Esophagus (tissue), 2 donors: ENCODE measurements around the gene CTSO. TPM values are rescaled to one million over a fixed set of nuclear protein-coding genes. Genes with fewer than 3 reads are reported as not detected.
"Not testable (repeated sequence)": the region's sequence is repeated elsewhere in the genome, so short reads cannot be mapped to it uniquely, and the experiment has no call there.

Experiments
- H3K27ac ChIP-seq, 2 donors: one replicate each; pipeline ENCODE4 v1.5.1; 2013; ENCODE audit warnings: low read depth in 2 of 2, mild to moderate bottlenecking in 2 of 2, inconsistent platforms in 1 of 2, low read length in 1 of 2, moderate library complexity in 1 of 2
- H3K27me3 ChIP-seq, 2 donors: one replicate each; pipeline ENCODE4 v1.6.1; 2013; ENCODE audit warnings: low read length in 2 of 2, control low read depth in 1 of 2, mild to moderate bottlenecking in 1 of 2; ENCODE audit not compliant: insufficient read depth in 2 of 2, control insufficient read depth in 1 of 2
- H3K36me3 ChIP-seq, 2 donors: one replicate each; pipeline ENCODE4 v1.6.1; 2013; ENCODE audit warnings: low read length in 1 of 2; ENCODE audit not compliant: control insufficient read depth in 2 of 2, insufficient read depth in 2 of 2
- H3K4me1 ChIP-seq, 2 donors: one replicate each; pipeline ENCODE4 v1.6.1; 2013; ENCODE audit warnings: low read length in 1 of 2; ENCODE audit not compliant: control insufficient read depth in 2 of 2, insufficient read depth in 2 of 2
- H3K4me3 ChIP-seq, 2 donors: one replicate each; pipeline ENCODE4 v1.5.1; 2013; ENCODE audit warnings: low read length in 2 of 2, mild to moderate bottlenecking in 2 of 2, low read depth in 1 of 2, moderate library complexity in 1 of 2
- H3K9me3 ChIP-seq, 2 donors: one replicate each; pipeline ENCODE4 v1.6.1; 2013; ENCODE audit warnings: mild to moderate bottlenecking in 2 of 2, low read depth in 1 of 2, low read length in 1 of 2, moderate library complexity in 1 of 2; ENCODE audit not compliant: control insufficient read depth in 2 of 2, insufficient read depth in 1 of 2
- WGBS, 2 donors: extraction: QIAGEN DNeasy Blood & Tissue Kit; methylation state at CpG; one replicate each; pipeline ENCODE4 v1.1.7; 2013; 5-methylcytosine and 5-hydroxymethylcytosine counted together
- polyA plus RNA-seq, 2 donors: library from polyadenylated mRNA; stranded (reverse); fragments of 200-250 nt; gene quantifications; one replicate each; pipeline ENCODE4 v1.2.3, GENCODE V29; 2013
- donor health status: healthy with polysubstance abuse.
- donor health status: Bipolar disorder and iron deficiency.

Gene CTSO
- polyA plus RNA-seq, 2 donors: 0.96 to 2.6 TPM

DNA sequence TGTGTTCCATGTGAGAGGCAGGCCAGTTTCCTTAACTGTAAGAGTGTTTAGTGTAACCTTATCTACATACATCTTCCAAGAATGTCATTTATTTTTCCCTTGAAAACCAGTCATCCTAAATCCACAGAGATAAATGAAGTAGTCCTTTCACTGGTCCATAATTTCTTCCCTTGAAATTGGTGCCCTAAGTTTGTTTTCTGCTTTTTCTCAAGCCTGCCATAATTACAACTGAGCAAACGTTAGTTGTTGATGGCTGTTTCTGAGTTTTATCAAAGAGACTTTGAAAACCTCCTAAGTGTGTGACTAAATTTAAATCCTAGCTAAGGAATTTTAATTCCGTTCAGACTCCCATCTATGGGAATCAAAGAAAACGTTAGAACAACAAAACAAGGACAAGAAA lies 53.8 kb downstream of the CTSO start:
- H3K9me3 ChIP-seq: no peaks in the 10 kb centered on the region
- WGBS, 2 donors: 13 to 18% methylated on average over 3 of the region's 3 CpGs
- no peak overlapping the region for H3K27ac ChIP-seq
- H3K27me3 ChIP-seq: no peaks in the 10 kb centered on the region
- no peak overlapping the region for H3K4me3 ChIP-seq
- H3K4me1 ChIP-seq: no peaks in the 10 kb centered on the region
- no peaks in the 10 kb centered on the region for H3K36me3 ChIP-seq

DNA sequence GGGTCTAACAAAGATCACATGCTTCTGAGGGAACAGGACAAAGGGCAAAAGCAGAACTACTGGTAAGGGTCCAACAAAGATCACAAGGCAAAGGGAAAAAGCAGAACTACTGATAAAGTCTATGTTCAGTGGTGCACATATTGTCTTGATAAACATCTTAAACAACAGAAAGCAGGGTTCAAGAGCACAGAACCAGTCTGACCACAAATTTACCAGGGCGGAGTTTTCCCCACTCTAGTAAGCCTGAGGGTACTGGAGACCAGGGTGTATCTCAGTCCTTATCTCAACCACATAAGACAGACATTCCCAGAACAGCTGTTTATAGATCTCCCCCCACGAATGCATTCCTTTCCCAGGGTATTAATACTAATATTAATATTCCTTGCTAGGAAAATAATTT lies 55.3 kb downstream of the CTSO start:
- H3K36me3 ChIP-seq, H3K27ac ChIP-seq, H3K27me3 ChIP-seq, H3K4me1 ChIP-seq, H3K9me3 ChIP-seq, H3K4me3 ChIP-seq: not testable (repeated sequence)
- WGBS, 2 donors: 84 to 90% methylated on average over 2 of the region's 2 CpGs

DNA sequence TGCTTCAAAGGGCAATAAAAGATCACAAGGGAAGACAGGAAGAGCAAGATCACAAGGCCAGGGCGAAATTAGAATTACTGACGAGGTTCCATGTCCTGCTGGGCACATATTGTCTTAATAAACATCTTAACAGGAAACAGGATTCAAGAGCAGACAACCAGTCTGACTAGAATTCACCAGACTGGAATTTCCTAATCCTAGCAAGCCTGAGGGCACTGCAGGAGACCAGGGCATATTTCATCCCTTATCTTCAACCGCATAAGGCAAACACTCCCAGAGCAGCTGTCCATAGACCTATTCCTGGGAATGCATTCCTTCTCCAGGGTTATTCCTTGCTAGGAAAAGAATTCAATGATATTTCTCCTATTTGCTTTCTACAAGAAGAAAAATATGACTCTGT lies 62.6 kb downstream of the CTSO start:
- no peak overlapping the region for H3K4me3 ChIP-seq
- H3K36me3 ChIP-seq: no peaks in the 10 kb centered on the region
- no peaks in the 10 kb centered on the region for H3K4me1 ChIP-seq
- WGBS, 2 donors: 65% methylated on average over 3 of the region's 3 CpGs
- no peak overlapping the region for H3K27ac ChIP-seq
- no peaks in the 10 kb centered on the region for H3K27me3 ChIP-seq
- H3K9me3 ChIP-seq: no peaks in the 10 kb centered on the region

DNA sequence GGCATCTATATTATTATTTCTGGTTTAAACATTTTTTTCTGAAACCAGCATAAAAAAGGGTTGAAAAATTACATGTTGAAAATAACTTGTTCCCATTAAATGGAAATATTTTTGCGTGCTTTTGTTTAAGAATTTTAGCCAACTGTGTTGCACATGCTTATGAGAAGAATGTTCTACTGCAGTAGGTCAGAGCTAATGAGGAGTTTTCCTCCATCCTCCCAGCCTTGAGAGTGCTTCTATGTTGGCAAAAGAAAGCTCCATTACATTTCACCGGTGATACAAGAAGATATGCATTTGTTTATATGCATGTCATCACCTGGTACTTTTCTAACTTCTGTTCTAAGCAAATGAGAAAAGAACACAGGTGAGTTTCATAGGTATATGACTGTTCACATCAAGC lies 63.7 kb downstream of the CTSO start:
- WGBS, 2 donors: 79 to 86% methylated on average over 2 of the region's 2 CpGs
- Histone ChIP-seq H3K9me3 (no peaks in the 10 kb centered on the region), H3K4me3 (no peak overlapping the region), H3K4me1 (no peaks in the 10 kb centered on the region), H3K27me3 (no peaks in the 10 kb centered on the region), H3K27ac (no peak overlapping the region), H3K36me3 (no peaks in the 10 kb centered on the region)

DNA sequence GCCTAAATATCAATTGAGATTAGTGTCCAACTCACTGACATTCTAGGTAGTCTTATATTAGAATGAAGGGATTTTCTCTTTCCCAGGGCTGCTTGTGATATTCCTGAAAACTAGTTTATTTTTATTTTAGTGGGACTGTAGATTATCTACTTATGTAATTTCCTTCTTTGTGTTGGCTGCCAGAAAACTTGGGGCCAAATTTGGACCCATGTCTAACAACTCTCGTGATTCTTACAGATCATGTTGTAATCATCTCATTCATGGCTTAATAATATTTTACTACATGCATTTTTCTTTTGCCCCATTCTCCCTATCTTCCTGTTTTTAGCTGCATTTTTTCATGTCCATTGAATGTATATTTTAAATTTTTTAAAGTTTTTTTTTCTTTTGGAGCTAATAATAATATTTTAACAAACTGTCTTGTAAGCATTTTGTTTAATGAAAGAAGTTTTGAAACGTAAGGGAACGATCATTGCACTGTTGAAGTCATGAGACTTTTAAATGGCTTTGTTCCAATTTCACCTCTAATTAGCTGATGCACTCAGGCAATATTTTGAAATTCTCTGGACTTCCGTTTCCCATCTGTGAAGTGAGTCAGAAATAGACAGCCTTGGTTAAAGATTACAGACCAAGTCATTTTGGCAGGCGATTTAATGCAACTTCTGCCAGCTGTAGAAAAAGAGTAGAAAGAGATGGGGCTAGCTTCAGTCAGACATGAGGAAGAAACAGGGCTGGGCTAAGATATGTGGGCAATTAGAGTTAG lies 64.5 kb downstream of the CTSO start:
- H3K27me3 ChIP-seq: no peaks in the 10 kb centered on the region
- no peaks in the 10 kb centered on the region for H3K4me1 ChIP-seq
- H3K36me3 ChIP-seq: no peaks in the 10 kb centered on the region
- no peak overlapping the region for H3K27ac ChIP-seq
- no peak overlapping the region for H3K4me3 ChIP-seq
- 22 to 28% methylated on average over 5 of the region's 5 CpGs for WGBS, 2 donors
- no peaks in the 10 kb centered on the region for H3K9me3 ChIP-seq

DNA sequence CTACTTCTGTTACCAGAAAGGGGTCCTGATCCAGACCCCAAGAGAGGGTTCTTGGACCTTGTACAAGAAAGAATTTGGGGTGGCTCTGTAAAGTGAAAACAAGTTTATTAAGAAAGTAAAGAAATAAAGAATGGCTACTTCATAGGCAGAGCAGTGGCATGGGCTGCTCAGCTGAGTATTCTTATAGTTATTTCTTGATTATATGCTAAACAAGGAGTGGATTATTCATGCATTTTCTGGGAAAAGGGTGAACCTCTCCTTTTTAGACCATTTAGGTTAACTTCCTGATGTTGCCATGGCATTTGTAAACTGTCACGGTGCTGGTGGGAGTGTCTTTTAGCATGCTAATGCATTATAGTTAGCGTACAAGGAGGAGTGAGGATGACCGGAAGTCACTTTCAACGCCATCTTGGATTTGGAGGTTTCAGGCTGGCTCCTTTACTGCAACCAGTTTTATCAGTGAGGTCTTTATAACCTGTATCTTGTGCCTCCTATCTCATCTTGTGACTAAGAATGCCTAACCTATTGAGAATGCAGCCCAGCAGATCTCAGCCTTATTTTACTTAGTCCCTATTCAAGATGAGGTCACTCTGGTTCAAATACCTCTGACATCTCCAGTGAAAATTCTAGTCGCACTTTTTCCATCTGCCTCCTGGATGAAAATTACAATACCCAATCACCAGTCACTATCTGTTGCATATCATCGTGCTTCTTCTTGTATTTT lies 65.7 kb downstream of the CTSO start:
- H3K27ac ChIP-seq: no peak overlapping the region
- H3K9me3 ChIP-seq: no peaks in the 10 kb centered on the region
- no peaks in the 10 kb centered on the region for H3K4me1 ChIP-seq
- 61 to 64% methylated on average over 6 of the region's 6 CpGs for WGBS, 2 donors
- H3K27me3 ChIP-seq: no peaks in the 10 kb centered on the region
- H3K36me3 ChIP-seq: no peaks in the 10 kb centered on the region
- no peak overlapping the region for H3K4me3 ChIP-seq

DNA sequence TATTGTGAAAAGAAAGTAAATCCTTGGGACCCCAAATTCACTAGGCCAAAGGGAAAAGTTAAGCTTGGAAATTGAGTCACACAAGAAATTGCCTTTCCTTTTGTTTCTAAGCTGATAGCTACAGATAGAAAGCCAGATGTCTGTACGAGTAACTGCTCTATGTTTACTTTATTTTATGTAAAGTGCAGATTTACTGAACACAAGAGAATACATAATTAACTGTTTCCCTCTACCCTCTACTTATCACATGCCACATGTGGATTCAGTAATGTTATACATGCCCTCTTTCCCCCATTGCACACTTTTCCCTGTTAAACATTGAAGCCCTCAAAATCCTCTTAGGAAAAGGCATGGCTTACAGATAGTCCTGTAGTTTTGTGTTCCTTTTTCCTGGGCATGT lies 66.6 kb downstream of the CTSO start:
- Histone ChIP-seq H3K9me3 (no peaks in the 10 kb centered on the region), H3K27me3 (no peaks in the 10 kb centered on the region), H3K4me1 (no peaks in the 10 kb centered on the region), H3K27ac (no peak overlapping the region), H3K36me3 (no peaks in the 10 kb centered on the region), H3K4me3 (no peak overlapping the region)
- 65 to 68% methylated on average over 1 of the region's 1 CpG for WGBS, 2 donors

DNA sequence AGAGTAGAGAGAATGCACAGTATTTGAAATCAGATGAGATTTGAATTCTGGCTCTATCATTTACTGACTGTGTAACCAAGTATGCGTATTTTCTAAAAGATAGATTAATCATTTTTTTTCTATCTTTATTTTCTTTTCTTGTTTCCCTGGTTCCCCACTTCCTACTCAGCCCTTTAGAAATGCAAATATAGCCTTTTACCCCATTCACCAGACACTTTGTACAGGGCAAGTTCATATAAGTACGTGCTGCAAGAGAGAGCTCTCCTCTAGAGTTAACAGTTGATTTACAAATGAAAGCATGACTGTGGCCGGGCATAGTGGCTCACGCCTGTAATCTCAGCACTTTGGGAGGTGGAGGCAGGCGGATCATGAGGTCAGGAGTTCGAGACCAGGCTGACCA lies 68.0 kb downstream of the CTSO start:
- H3K4me3 ChIP-seq: no peak overlapping the region
- no peaks in the 10 kb centered on the region for H3K9me3 ChIP-seq
- H3K36me3 ChIP-seq: no peaks in the 10 kb centered on the region
- WGBS, 2 donors: 57 to 67% methylated on average over 6 of the region's 6 CpGs
- no peaks in the 10 kb centered on the region for H3K4me1 ChIP-seq
- no peaks in the 10 kb centered on the region for H3K27me3 ChIP-seq
- H3K27ac ChIP-seq: no peak overlapping the region

DNA sequence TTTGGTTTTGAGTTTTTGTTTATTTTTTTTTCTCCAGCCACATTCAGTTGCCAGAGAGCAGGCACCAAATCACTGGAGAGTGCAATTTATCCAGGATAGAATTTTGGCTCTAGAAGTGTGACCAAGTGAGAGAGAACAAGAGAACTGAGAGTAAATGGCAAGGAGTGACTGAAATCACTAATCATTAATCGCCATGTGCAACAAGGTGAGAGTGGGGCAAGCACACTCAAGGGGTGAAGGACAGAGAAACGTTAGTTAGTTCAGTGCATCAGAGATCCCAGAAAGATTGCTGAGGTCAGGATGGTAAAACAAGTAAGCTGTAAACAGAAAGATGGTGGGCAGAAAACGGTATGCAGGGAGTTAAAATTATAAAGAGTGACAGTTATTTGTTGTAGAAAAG lies 69.8 kb downstream of the CTSO start:
- 74 to 81% methylated on average over 3 of the region's 3 CpGs for WGBS, 2 donors
- H3K27ac ChIP-seq: no peak overlapping the region
- H3K4me3 ChIP-seq: no peak overlapping the region
- H3K9me3 ChIP-seq: no peaks in the 10 kb centered on the region
- H3K36me3 ChIP-seq: no peaks in the 10 kb centered on the region
- H3K27me3 ChIP-seq: no peaks in the 10 kb centered on the region
- no peaks in the 10 kb centered on the region for H3K4me1 ChIP-seq

DNA sequence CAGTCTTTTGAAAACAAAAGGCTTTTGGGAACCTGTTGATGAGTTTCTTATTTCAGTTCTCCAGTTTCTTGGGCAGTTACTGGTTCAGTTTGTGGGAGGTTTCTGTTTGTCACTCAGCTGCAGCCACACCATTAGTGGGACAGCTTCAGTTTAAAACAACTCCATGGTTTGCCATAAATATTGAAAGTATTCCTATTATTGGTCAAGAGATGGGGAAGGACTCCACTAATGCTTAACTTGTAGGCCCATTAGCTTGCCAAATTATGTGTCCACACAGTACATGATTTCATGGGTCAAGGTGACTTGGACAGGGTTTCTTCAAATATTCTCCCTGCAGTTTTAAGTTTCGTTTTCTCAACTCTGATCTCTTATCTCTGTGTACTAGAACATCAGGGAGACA lies 72.1 kb downstream of the CTSO start:
- WGBS, 2 donors: 50 to 62% methylated on average over 1 of the region's 1 CpG
- H3K4me3 ChIP-seq: no peak overlapping the region

More for the DNA sequence above, 72.1 kb downstream of the CTSO start:
- Histone ChIP-seq H3K27ac (no peak overlapping the region), H3K9me3 (no peaks in the 10 kb centered on the region), H3K4me1 (no peaks in the 10 kb centered on the region), H3K27me3 (no peaks in the 10 kb centered on the region), H3K36me3 (no peaks in the 10 kb centered on the region)
